Osteocyte (in vitro differentiated cells): Measurements from ENCODE around the gene SMARCC2. TPM values are rescaled to one million over a fixed set of nuclear protein-coding genes. Genes with fewer than 3 reads are reported as not detected.

Source experiments
- DNase-seq: peaks from one replicate; pipeline ENCODE4 v3.0.0; 2021; ENCODE audit warnings: mixed read lengths; ENCODE audit not compliant: unreplicated experiment; ENCODE audit errors: extremely low spot score
- H3K27ac Mint-ChIP-seq: one replicate; pipeline ENCODE4 v1.8.0; 2021; ENCODE audit warnings: mild to moderate bottlenecking, mixed read lengths; ENCODE audit not compliant: unreplicated experiment
- H3K27me3 Mint-ChIP-seq: one replicate; pipeline ENCODE4 v1.8.0; 2021; ENCODE audit warnings: mixed read lengths; ENCODE audit not compliant: unreplicated experiment
- H3K36me3 Mint-ChIP-seq: one replicate; pipeline ENCODE4 v1.8.0; 2021; ENCODE audit warnings: mixed read lengths; ENCODE audit not compliant: unreplicated experiment
- H3K4me1 Mint-ChIP-seq: one replicate; pipeline ENCODE4 v1.8.0; 2021; ENCODE audit warnings: mixed read lengths; ENCODE audit not compliant: unreplicated experiment
- H3K4me3 Mint-ChIP-seq: one replicate; pipeline ENCODE4 v1.8.0; 2021; ENCODE audit warnings: mild to moderate bottlenecking, moderate library complexity, mixed read lengths; ENCODE audit not compliant: unreplicated experiment
- H3K9me3 Mint-ChIP-seq: one replicate; pipeline ENCODE4 v1.8.0; 2021; ENCODE audit warnings: mixed read lengths; ENCODE audit not compliant: unreplicated experiment
- total RNA-seq: library from RNA; stranded (reverse); gene quantifications from 2 replicates; pipeline ENCODE4 v1.2.1, GENCODE V29; 2021
- TF ChIP-seq, protein P1 (sequence below): fragments of 200-600 bp; sonication (generic); IDR thresholded peaks from 2 replicates; pipeline ENCODE4 v1.5.0; 2021; ENCODE audit warnings: antibody characterized with exemption, mild to moderate bottlenecking, moderate library complexity

SMARCC2 gene
- total RNA-seq, 1 donor from 2014 or later = 128 TPM

DNA sequence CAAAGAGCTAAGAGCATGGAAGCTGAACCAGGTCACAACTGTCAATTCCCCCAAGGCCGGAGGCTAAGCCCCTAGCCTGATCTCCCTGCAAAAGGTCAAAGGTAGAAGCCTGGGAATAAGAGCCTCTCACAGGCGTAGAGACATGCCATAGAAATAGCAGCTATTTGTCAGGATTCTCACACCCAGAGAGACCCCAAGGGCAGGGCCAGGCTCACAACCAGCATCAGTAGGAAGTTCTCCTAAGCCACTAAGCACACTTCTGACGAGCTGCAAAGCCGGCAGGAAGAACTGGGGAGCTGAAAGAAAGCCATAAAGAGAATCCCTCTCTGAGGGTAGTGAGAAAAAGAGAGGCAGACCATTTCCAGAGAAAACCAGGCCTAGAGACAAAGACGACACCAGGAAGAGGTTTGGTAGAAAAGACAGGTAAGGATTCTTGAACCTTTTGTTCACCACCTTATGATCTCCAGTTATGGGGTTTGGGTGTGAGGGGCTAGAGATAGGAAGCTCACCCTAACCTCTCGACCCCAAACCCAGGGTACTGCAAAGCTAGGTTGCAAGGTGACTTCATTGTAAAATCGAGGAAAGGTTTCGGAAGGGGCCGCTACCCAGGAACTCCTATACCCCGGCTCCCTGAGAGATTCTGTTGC is 1.0 kb downstream of the SMARCC2 start:
- Mint-ChIP-seq H3K9me3 (no peaks in the 10 kb centered on the region), H3K4me3 (peak overlapping the region; percentile 81), H3K36me3 (peaks cover 25% of the 10 kb centered on the region), H3K27ac (peak overlapping the region; percentile 87), H3K27me3 (no peaks in the 10 kb centered on the region), H3K4me1 (peaks cover 33% of the 10 kb centered on the region)
- no peak for DNase-seq
- TF ChIP-seq, protein P1, sequence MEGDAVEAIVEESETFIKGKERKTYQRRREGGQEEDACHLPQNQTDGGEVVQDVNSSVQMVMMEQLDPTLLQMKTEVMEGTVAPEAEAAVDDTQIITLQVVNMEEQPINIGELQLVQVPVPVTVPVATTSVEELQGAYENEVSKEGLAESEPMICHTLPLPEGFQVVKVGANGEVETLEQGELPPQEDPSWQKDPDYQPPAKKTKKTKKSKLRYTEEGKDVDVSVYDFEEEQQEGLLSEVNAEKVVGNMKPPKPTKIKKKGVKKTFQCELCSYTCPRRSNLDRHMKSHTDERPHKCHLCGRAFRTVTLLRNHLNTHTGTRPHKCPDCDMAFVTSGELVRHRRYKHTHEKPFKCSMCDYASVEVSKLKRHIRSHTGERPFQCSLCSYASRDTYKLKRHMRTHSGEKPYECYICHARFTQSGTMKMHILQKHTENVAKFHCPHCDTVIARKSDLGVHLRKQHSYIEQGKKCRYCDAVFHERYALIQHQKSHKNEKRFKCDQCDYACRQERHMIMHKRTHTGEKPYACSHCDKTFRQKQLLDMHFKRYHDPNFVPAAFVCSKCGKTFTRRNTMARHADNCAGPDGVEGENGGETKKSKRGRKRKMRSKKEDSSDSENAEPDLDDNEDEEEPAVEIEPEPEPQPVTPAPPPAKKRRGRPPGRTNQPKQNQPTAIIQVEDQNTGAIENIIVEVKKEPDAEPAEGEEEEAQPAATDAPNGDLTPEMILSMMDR = no peak

DNA sequence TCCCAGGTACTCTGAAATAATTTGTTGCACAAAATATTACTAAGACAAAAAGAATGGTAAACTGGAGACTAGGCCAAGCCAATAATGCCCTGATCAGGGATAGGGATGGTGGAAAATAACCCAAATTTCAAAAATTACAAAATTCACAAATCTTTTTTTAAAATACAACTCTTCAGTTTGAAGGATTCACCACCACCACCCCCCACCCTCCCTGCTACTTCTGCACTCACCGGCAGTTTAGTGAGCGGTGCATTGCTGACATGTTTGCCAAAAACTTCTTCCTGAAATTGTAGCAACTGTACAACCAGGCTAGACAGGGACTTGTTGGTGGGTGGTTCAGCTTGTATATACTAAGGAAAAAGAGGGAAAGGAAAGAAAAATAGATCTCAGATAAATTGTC is 2.3 kb downstream of the SMARCC2 start:
- H3K4me1 Mint-ChIP-seq = peaks cover 28% of the 10 kb centered on the region
- H3K36me3 Mint-ChIP-seq = peaks cover 28% of the 10 kb centered on the region
- H3K27me3 Mint-ChIP-seq = no peaks in the 10 kb centered on the region
- H3K4me3 Mint-ChIP-seq = peak overlapping the region; percentile 29
- H3K9me3 Mint-ChIP-seq = no peaks in the 10 kb centered on the region
- DNase-seq = no peak
- no peak overlapping the region for H3K27ac Mint-ChIP-seq
- TF ChIP-seq, protein P1 = no peak

DNA sequence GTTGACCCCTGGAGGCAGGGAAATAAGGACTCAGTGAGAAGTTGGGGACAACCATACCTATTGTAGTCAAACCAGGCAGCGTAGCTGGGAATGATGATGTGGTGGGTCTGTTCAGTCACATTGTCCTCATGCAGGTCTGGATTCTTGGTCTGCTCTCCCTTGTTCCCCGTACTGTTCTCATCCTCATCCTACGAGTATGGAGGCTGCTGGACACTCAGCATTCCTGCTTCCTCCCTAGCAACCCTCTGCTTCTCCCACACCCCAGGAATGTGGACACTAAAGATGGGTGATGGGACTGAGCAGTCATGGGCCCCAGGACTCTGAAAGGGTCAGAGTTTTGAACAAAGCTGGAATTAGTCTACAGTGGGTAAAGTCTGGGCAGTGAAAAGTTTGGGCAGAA is 10.9 kb downstream of the SMARCC2 start:
- Mint-ChIP-seq H3K4me1 (no peaks in the 10 kb centered on the region), H3K27me3 (no peaks in the 10 kb centered on the region), H3K4me3 (no peak overlapping the region), H3K9me3 (no peaks in the 10 kb centered on the region), H3K36me3 (peaks cover 56% of the 10 kb centered on the region), H3K27ac (no peak overlapping the region)
- TF ChIP-seq, protein P1 = no peak
- no peak for DNase-seq

DNA sequence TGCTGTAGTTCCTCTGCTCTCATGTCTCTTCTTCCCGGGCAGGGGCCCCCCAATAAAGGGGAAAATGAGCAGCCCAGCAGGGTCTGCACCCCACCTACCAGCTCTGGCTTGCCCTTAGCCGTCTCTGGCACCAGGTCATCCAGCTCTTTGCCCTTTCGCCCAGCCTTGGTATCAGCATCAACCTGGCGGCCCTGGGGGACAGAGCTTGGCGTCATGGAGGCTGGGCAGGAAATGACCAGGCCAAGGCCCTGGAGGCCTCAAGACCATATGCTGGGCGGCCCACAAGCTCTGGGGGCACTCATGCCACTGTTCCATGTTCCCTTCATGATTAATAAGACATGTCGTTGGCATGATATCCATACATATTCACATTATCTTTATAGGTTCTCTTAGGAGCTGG is 16.4 kb downstream of the SMARCC2 start:
- no peak for DNase-seq
- H3K36me3 Mint-ChIP-seq = peaks cover 45% of the 10 kb centered on the region
- H3K9me3 Mint-ChIP-seq = no peaks in the 10 kb centered on the region
- TF ChIP-seq, protein P1 = no peak
- H3K4me1 Mint-ChIP-seq = no peaks in the 10 kb centered on the region
- H3K4me3 Mint-ChIP-seq = no peak overlapping the region
- H3K27ac Mint-ChIP-seq = no peak overlapping the region
- no peaks in the 10 kb centered on the region for H3K27me3 Mint-ChIP-seq

DNA sequence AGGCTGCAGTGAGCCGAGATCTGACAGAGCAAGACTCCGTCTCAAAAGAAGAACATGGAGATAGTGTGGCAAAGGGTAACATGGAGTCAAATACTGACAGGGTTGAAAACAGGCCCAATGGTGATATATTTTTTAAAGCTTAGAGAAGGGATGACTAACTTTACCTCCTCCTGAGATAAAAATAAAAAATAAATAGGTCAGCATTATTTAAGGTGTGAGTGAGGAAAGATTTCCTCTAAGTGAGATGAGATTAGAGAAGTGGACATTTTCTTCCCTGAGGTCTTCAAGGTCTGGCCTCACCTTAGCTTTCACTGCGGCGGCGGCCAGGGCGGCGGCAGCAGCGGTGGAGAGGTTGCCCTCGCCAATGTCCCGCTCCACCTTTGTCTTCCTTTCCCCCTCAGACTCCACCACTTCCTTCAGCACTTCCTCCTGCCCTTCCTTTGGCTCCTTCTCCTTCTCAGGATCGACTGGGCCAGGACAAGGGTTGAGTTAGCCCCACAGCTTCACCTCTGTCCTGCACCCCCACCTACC is 20.0 kb downstream of the SMARCC2 start:
- TF ChIP-seq, protein P1 = no peak
- no peak overlapping the region for H3K27ac Mint-ChIP-seq
- no peak for DNase-seq

More for the DNA sequence above, 20.0 kb downstream of the SMARCC2 start:
- Mint-ChIP-seq H3K4me1 (peaks cover 2% of the 10 kb centered on the region), H3K36me3 (peaks cover 43% of the 10 kb centered on the region), H3K4me3 (no peak overlapping the region), H3K9me3 (no peaks in the 10 kb centered on the region), H3K27me3 (no peaks in the 10 kb centered on the region)
